GM18858 (cell line): ENCODE results near the gene YIF1A.
"Not testable (repeated sequence)": the region's sequence is repeated elsewhere in the genome, so short reads cannot be mapped to it uniquely, and the experiment has no call there.

ENCODE experiments used
- ATAC-seq: cut with Tn5 transposase; IDR thresholded peaks from one replicate; pipeline ENCODE4 v1.9.1; 2021; ENCODE audit not compliant: unreplicated experiment

Gene YIF1A

GRCh38 chr11:66287211-66287888, 1.6 kb downstream of the YIF1A start:
- no peak for ATAC-seq

DNA sequence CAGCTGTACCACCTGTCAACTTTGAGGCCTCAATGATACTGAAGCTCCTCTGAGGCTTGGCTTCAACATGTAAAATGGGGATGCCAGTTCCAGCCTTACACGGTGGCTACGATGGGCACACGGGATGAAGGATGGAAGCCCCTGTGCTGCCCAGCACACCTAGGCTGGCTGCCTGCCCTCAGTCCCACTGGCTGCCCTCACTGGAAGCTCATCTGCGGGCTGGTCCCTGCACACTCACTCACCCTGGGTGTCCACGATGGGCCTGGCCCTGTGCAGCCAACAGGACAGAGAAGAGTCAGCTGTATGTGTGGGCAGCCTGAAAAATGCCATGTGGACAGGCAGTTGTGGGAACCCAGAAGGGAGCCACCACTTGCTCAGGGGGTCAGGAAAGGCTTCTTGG, 2.2 kb downstream of the YIF1A start:
- no peak for ATAC-seq

GRCh38 chr11:66285250-66285947, 3.5 kb downstream of the YIF1A start:
- no peak for ATAC-seq

DNA sequence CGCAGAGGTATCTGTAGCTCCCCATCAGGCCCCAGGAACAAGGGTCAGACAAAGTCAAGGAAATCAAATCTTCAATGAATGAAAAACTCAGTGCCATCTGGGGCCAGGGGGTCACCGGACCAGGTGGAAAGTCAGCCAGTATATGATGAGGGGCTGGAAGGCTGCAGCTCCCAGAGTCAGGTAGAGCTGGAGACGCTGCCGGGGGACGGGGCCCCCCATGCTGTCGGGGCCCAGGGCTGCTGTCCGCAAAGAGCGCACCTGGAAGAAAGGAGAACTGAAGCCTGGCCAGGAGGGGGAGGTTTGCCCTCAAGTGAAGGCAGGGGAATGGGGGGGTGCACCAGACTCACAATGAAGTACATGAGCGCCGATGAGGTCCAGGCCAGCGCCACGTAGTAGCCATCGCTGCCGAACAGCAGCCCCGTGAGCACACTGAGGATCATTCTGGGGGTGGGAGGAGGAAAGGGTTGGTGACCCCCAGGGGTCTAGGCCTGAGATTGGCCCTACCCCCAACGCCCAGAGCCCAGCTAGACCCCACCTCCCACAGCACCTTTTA, 4.3 kb downstream of the YIF1A start:
- ATAC-seq: no peak

DNA sequence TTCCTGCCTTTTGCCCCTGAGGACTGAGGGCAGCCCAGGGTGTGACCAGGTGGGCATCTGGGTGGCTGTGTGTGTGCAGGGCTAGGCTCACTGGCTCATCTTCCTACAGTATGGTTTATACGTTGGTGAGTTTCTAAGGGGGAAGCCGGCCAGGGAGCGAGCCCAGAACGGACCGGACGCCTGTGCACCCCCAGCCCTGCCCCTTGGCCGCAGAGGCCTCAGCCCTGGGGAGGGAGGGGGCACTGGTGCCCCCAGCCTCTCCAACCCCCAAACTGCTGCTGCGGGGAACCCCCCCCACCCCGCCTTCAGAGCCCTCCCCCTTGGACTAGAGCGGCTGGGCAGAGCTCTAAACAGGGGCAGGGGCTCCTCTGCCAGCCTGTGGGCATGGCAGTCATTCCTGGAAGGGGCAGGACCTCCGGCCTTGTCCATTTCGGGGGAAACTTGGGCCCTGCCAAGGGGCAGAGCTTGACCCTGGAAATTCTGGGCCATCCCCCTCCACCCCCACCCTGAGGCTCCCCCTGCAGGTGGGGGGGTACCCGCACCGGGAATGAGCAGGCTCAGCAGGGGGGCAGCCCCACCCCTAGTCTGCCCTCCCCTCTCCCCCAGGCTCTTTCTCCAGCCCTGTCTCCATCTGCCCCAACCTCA, 5.4 kb downstream of the YIF1A start:
- no peak for ATAC-seq

DNA sequence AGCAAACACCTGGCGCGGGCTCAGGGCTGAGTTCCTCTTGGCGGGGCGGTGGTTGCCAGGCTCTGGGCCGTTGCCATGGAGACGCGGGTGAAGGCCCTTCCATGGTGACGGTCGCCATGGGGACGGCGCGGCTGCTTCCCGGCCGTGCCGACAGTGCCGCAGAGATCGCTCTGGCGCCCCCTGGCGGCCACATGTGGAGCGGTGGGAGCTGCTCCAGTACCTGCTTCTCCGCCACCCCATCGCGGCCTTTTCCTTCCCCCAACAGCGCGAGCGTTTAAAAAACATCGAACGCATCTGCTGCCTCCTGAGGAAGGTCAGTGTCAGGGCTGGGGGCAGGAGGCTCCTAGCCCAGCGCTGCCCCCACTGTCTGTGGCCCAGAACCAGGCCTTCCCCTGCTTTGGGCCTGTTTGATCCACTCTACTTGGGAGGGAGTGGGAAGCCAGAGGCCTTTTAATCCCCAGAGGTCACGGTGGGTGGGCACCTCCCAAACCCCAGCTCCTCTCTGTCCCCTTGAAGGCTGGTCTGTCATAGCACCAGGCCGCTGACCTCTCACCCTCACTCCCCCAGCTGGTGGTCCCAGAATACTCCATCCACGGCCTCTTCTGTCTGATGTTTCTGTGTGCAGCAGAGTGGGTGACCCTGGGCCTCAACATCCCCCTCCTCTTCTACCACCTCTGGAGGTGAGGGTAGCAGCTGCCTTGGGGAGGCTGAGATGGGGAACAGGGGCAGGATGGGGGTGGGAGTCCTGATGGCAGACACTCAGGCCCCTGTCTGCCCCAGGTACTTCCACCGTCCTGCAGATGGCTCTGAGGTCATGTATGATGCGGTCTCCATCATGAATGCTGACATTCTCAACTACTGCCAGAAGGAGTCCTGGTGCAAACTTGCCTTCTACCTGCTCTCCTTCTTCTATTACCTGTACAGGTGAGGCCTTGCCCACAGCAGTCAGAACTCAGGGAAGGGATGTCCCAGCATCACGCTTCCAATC, 6.2 kb downstream of the YIF1A start:
- ATAC-seq: peak; percentile 89

DNA sequence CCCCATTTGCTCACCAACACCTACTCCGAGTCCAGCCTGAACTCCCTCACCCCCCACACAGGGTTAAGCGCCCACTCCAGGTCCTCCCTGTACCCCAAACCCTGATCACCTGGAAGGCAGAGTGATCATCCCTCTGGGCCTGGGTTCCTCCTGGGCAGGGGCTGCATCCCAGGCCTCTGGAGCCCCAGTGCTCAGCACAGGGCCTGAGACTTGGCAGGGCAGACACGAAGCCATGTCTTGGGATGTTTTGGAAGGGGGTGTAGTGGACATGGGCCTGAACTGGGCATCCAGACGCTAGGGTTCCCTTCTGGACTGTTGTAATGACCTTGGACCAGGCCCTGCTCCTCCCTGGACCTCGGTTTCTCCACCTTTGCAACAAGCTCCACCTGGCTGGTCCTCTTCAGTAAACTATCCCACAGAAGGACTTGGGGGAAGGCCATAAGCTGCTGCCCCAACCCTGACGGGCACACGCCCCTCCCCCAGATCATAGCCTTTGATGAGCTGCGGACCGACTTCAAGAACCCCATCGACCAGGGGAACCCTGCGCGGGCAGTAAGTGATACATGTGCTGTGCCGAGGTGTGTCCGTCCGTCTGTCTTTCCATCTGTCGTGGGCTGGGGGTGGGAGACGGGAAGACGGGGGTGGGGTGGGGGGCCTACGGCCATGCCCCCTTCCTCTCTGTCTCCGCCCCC, 7.0 kb downstream of the YIF1A start:
- ATAC-seq: no peak

DNA sequence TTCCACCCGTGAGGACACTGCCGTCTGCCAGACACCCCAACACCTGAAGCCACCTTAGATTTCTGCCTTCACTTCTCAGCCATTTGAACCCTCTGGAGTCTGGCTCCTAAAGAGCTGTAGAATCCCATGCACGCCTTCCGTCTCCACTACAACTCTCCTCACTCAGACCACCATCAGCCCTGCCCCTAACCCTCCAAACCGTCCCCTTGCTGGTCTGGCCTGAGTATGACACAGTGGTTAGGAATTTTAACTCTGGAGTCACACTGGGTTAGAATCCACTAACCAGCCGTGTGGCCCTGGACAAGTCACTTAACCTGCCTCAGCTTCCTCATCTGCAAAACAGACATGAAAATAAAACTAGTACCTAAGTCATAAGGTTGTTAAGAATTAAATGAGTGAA, 7.9 kb downstream of the YIF1A start:
- no peak for ATAC-seq

GRCh38 chr11:66280428-66280827, 8.5 kb downstream of the YIF1A start:
- no peak for ATAC-seq

GRCh38 chr11:66279092-66279734, 9.7 kb downstream of the YIF1A start:
- ATAC-seq: no peak

DNA sequence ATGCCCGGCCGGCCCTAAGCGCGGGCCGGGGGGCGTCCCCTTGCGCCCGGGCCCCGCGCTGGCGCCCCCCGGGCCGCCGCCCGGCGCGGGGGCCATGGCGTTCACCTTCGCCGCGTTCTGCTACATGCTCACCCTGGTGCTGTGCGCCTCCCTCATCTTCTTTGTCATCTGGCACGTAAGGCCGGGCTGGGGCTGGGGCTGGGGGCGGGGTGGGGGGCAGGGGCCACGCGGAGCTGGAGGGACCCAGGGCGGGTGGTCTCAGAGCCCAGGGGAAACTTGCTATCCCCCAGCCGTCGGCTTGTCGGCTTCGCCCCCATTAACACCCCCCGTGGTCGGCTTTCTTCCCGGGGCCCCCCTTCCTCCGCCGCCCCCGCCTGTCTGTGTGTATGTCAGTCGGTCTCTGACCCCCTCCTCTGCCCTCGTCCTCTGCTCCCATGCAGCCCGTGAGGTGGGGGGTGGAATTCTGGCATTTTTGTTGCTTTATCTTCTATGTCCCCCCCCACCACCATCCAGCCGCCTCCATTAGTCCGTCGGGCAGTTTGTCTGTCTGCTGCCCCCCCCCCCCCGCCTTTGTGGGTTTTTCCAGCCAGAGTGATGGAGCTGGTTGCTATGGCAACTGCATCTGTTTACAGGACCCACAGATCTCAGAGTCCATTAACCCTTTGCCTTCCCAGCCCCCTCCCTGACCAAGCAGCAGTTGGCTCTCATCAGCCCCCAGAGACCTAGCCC, 10.4 kb downstream of the YIF1A start:
- ATAC-seq: no peak

- ATAC-seq: no peak
Observed at GRCh38 chr11:66277471-66278362, 11.2 kb downstream of the YIF1A start, which contains the start of gene CNIH2. CNIH2 (plus strand) TSS chr11:66278175; CDS start chr11:66278457, 282 bp downstream.

GRCh38 chr11:66277064-66277463, 11.9 kb downstream of the YIF1A start:
- ATAC-seq: not testable (repeated sequence)

DNA sequence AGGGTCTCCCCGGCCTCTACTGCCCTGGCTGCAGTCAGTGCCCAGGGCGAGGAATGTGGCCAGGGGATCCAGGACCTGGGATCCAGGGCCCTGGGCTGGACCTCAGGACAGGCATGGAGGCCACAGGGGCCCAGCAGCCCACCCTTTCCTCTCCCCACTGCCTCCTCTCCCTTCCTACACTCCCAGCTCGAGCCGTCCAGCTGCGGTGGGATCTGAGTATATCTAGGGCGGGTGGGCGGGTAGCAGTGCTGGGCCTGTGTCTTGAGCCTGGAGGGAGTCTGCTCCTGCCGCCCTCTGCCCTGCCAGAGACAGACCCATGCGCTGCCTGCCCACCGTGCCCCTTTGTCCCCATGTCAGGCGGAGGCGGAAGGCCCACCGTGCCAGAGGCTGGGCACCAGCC, 12.3 kb downstream of the YIF1A start:
- not testable (repeated sequence) for ATAC-seq

GRCh38 chr11:66275984-66276612, 12.8 kb downstream of the YIF1A start:
- ATAC-seq: no peak

DNA sequence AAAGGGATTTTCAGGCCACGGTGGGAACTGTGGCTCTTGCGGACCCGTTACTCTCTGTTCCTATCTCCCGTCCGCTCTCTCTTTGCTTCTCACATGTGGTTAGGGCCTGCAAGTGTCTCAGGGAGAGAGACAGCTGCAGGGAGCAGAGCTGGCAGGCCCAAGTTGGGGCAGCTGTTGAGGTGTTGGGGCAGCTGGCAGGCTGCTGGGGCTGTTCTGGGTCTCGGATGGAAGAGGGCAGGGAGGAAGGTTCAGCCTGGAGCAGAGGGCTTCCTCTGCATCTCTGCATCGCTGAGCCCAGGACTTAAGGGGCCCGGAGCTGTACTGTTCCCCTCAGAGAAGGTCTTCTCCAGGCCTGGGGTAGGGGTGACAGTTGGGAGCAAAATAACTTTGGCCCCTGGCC, 13.5 kb downstream of the YIF1A start:
- no peak for ATAC-seq

- ATAC-seq: no peak
Observed at GRCh38 chr11:66274219-66274618, 14.7 kb downstream of the YIF1A start.
